ENCODE measurements around the gene PPP2R3B.

- TF ChIP-seq, protein P1, sequence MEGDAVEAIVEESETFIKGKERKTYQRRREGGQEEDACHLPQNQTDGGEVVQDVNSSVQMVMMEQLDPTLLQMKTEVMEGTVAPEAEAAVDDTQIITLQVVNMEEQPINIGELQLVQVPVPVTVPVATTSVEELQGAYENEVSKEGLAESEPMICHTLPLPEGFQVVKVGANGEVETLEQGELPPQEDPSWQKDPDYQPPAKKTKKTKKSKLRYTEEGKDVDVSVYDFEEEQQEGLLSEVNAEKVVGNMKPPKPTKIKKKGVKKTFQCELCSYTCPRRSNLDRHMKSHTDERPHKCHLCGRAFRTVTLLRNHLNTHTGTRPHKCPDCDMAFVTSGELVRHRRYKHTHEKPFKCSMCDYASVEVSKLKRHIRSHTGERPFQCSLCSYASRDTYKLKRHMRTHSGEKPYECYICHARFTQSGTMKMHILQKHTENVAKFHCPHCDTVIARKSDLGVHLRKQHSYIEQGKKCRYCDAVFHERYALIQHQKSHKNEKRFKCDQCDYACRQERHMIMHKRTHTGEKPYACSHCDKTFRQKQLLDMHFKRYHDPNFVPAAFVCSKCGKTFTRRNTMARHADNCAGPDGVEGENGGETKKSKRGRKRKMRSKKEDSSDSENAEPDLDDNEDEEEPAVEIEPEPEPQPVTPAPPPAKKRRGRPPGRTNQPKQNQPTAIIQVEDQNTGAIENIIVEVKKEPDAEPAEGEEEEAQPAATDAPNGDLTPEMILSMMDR (optimal IDR thresholded peaks at IDR 0.05 in 1 of 3, IDR thresholded peaks at IDR 0.05 in 1 of 3, conservative IDR thresholded peaks at IDR 0.05 in 1 of 3; ENCODE audit: extremely low read depth in 1 of 3, insufficient read depth in 2 of 3, low read length in 3 of 3), result no peak
- no peak for TF ChIP-seq EZH2 (IDR thresholded peaks at IDR 0.05; ENCODE audit: low read length)
Measured at GRCh38 chrX:338281-338835, 48.3 kb downstream of the PPP2R3B start.
